Keratinocyte (primary cell): ENCODE measurements around the gene PTGS2.

Experiments used
- EZH2 ChIP-seq: IDR thresholded peaks from one replicate; pipeline ENCODE4 v1.6.1; 2012; ENCODE audit warnings: inconsistent platforms, mild to moderate bottlenecking, low read length, moderate library complexity
- TF ChIP-seq, protein P1 (sequence below), 3 experiments: IDR thresholded peaks in 1 of 3; conservative IDR thresholded peaks in 1 of 3; optimal IDR thresholded peaks in 1 of 3; 2 replicates in 2 of 3; 3 replicates in 1 of 3; pipeline versions ENCODE3 to v1.5.1; 2011; ENCODE audit warnings: low read length in 3 of 3, mild to moderate bottlenecking in 3 of 3, moderate library complexity in 2 of 3, control low read depth in 1 of 3, inconsistent platforms in 1 of 3; ENCODE audit not compliant: insufficient read depth in 2 of 3; ENCODE audit errors: extremely low read depth in 1 of 3

DNA sequence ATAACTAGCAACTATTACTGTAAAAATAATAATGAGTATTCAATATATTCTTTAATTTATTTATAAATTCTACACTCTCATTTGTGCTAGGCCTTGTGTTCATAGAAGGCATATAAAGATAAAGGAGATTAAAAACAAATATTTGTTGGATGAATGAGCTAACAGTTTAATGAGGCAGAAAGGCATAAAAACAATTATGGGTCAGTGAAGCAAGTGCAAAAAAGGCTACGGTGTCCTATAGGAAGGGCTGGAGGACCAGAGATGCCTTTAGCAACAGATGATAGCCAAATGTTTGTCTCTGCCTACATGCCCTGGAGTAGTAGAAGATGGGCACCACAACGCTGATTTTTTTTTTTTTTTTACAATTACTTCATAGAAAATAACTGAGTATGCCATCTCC, 45.7 kb downstream of the PTGS2 start:
- no peak for TF ChIP-seq EZH2
- TF ChIP-seq, protein P1, sequence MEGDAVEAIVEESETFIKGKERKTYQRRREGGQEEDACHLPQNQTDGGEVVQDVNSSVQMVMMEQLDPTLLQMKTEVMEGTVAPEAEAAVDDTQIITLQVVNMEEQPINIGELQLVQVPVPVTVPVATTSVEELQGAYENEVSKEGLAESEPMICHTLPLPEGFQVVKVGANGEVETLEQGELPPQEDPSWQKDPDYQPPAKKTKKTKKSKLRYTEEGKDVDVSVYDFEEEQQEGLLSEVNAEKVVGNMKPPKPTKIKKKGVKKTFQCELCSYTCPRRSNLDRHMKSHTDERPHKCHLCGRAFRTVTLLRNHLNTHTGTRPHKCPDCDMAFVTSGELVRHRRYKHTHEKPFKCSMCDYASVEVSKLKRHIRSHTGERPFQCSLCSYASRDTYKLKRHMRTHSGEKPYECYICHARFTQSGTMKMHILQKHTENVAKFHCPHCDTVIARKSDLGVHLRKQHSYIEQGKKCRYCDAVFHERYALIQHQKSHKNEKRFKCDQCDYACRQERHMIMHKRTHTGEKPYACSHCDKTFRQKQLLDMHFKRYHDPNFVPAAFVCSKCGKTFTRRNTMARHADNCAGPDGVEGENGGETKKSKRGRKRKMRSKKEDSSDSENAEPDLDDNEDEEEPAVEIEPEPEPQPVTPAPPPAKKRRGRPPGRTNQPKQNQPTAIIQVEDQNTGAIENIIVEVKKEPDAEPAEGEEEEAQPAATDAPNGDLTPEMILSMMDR (optimal IDR thresholded peaks at IDR 0.05 in 1 of 3, IDR thresholded peaks at IDR 0.05 in 1 of 3, conservative IDR thresholded peaks at IDR 0.05 in 1 of 3; ENCODE audit: extremely low read depth in 1 of 3, insufficient read depth in 2 of 3, low read length in 3 of 3) = no peak
